NCI-H774 (cell line): Measurements from ENCODE around the gene SCAP.
"Not testable (repeated sequence)": the region's sequence is repeated elsewhere in the genome, so short reads cannot be mapped to it uniquely, and the experiment has no call there.

Source experiments
- DNase-seq: peaks from one replicate; lab custom pipeline; 2025; lab: John Stamatoyannopoulos, UW

SCAP gene

DNA sequence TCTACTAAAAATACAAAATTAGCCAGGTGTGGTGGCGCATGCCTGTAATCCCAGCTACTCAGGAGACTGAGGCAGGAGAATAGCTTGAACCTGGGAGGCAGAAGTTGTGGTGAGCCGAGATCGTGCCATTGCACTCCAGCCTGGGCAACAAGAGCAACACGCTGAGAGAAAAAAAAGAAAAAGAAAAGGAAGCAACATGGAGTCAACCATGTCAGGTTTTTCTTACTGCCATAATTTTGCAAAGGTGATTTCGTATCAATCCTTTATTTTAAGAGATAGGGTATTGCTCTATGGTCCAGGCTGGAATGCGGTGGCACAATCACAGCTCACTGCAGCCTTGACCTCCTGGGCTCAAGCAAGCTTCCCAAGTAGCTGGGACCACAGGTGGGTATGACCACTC lies 4.5 kb upstream of the SCAP start:
- DNase-seq = not testable (repeated sequence)

DNA sequence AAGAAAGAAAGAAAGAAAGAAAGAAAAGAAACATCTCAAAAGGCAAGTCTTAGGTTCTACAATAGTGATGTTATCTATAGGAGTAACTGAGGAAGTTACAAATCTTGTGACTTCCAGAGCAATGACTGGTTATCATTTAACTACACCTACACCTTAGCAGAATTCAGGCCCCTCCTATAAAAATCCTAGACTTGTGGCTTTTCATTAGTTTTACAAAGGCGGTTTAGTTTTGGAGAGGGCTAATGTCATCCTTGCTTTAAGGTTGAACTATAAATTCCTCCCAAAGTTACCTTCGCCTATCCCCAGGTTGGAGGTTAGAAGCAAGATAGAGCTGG lies 4.1 kb upstream of the SCAP start:
- no peak for DNase-seq

DNA sequence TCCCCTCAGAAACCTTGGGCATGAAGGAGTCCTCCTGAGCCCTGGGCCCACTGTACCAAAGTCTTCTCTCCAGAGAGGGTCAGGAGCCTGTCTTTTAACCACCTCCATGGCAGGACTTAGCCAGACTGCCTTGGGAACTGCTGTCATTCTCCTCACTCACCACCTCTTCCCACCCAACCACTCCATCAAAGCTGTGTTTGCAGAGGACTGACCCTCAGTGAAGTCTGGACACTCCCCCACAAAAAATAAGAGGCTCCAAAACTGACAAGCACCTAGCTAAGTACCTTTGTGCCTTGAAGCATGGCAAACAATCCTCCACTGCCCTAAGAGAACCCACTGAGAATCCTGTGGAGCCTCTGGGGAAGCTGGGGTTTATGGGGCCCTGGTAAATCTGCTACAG lies 2.3 kb upstream of the SCAP start:
- no peak for DNase-seq

DNA sequence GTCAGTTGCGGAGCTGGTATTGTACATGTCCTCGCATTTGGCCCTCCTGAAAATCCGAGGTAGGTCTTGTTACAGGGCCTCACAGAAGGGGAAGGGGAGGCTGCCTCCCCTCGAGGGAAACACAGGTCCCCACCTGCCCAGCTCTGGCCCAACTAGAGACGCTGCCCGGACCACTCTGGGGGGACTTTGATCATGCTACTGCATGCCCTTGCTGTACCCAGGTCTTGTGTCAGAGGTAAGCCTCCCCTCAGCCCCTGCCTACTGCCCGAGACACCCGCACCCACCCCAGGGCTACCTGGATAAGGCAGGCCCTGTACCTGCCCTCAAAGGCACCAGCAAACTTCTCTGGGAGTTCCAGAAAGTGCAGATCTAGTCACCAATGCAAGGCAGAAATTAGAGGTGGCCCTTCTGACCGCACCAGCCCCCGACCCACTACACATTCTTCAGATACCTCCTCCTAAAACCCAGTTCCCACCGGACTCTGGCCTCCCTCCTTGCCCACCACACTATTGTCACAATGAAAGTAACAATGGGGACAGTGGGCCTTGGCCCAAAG lies 981 bp upstream of the SCAP start:
- no peak for DNase-seq

DNA sequence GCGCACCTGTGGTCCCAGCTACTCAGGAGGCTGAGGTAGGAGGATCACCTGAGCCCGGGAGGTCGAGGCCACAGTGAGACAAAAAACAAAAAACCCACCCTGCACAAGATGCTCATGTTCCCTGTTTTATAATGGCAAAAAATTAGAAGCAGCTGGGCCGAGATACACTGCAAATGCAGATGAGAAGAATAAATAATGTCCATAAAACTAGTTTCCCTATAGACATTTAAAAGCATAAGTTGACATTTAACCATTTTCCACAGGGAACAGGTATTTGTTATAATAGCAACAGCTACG lies 537 bp upstream of the SCAP start:
- DNase-seq = no peak

DNA sequence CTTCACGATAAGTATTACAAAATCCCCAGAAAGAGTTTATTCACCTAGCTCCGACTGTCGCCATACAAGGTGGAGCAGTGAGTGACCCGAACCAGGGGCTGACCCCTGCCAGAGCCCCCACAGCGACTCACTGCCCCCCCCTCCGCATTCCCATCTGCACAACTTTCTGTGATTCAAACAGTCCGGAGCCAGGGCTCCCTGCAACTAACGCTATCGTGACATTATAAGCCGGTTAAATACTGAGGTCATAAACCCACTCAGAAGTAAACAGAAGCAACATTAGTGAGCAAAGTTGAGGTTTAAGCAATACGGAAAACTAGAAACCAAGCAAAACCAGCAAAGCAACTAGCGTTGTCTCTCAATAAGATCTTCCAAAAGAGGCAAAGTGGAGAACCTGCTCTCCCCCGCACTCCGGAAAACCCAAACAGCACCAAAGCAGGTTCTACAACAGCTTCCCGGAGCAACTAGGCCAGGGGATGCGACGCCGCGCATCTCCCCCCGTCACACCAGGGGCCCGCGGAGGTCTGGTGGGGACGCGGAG lies 642 bp downstream of the SCAP start:
- no peak for DNase-seq

DNA sequence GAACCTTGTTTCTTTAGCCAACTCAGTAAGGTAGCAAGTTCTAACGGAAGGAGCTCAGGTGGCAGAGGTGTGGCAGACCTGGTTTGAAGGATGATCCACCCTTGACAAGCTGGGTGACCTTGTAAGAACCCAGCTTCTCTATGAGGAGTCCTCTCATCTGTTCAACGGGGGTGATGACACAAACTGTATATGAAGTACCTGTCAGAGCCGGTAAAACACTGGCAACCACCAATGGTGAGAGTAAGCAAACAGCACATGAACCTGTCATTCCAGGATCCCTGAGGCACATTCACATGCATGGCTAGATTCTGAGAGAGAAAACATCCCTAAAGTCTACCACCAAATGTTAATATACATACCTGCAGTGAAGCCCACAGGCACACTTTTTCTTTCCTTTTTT lies 2.4 kb downstream of the SCAP start:
- no peak for DNase-seq

GRCh38 chr3:47469616-47470015 lies 6.1 kb downstream of the SCAP start:
- DNase-seq = no peak

DNA sequence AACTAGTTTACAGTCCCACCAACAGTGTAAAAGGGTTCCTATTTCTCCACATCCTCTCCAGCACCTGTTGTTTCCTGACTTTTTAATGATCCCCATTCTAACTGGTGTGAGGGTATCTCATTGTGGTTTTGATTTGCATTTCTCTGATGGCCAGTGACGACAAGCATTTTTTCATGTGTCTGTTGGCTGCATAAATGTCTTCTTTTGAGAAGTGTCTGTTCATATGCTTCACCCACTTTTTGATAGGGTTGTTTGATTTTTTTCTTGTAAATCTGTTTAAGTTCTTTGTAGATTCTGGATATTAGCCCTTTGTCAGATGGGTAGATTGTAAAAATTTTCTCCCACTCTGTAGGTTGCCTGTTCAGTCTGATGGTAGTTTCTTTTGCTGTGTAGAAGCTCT lies 7.4 kb downstream of the SCAP start:
- DNase-seq = not testable (repeated sequence)

GRCh38 chr3:47464588-47464987 lies 11.2 kb downstream of the SCAP start:
- no peak for DNase-seq

DNA sequence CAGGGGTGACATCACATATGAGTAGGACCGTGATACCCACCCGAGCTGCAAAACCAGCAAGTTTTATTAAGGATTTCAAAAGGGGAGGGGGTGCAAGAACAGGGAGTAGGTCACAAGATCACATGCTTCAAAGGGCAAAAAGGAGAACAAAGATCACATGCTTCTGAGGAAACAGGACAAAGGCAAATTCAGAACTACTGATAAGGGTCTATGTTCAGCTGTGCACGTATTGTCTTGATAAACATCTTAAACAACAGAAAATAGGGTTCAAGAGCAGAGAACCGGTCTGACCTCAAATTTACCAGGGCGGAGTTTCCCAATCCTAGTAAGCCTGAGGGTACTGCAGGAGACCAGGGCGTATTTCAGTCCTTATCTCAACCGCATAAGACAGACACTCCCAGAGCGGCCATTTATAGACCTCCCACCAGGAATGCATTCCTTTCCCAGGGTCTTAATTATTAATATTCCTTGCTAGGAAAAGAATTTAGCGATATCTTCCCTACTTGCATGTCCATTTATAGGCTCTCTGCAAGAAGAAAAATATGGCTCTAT lies 16.1 kb downstream of the SCAP start:
- DNase-seq = not testable (repeated sequence)

DNA sequence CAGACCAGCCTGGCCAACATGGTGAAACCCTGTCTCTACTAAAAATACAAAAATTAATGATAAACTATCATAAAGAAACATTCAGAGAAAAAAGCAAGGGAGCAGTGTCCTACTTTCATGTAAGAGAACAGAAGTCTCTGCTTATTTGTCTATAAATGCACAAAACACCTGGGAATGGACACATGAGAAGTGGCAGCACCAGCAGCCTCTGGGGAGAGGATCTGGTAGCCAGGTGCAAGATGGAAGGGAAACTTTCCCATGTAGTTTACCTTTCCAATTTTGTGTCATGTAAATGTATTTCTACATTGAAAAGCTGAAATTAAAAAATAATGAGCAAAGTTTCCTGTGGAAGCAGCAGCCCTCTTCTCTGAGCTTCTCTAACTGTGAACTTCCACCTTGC lies 18.8 kb downstream of the SCAP start:
- no peak for DNase-seq

DNA sequence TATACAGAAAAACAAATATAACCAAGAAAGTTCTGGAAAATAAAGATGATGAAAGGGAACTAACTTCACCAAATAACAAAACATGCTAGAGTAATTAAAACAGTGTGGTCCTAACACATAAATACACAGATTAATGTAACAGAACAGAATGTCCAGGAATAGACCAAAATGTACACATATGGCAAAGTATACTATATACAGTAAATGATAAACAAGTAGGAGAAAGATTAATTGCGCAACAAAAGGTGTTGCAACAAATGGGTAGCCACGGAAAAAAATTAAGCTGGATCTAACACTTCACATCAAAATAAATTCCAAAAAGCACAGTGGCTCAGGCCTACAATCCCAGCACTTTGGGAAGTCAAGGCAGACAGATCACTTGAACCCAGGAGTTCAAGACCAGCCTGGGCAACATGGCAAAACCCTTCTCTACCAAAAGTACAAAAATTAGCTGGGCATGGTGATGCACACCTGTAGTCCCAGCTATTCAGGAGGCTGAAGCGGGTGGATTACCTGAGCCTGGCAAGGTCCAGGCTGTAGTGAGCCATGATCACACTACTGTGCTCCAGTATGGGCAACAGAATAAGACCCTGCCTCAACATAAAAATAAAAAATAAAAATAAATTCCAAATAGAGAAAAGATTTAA lies 19.8 kb downstream of the SCAP start:
- no peak for DNase-seq

- DNase-seq = no peak
Observed at GRCh38 chr3:47452453-47453215, 23.1 kb downstream of the SCAP start.

- no peak for DNase-seq
Observed at GRCh38 chr3:47444103-47444502, 31.6 kb downstream of the SCAP start.

DNA sequence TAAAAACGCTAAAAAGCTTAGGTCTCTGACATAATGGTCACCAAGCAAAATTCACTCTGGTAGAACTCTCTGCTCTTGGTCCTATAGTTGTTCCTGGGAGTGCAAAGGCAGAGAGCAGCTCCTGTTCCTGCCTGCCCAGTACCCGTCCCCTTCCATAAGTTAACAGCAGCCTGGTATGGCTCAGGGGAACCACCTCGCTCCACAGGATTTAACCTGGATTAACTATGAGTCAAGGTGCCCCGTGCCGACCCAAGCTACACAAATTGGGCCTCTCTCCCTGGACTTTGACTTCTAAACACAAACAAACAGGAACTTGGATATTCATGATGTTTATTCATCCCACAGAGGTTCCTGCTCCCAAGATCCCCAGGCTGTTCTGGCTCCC lies 32.1 kb downstream of the SCAP start:
- DNase-seq = no peak

GRCh38 chr3:47441796-47442551 lies 33.8 kb downstream of the SCAP start:
- no peak for DNase-seq

DNA sequence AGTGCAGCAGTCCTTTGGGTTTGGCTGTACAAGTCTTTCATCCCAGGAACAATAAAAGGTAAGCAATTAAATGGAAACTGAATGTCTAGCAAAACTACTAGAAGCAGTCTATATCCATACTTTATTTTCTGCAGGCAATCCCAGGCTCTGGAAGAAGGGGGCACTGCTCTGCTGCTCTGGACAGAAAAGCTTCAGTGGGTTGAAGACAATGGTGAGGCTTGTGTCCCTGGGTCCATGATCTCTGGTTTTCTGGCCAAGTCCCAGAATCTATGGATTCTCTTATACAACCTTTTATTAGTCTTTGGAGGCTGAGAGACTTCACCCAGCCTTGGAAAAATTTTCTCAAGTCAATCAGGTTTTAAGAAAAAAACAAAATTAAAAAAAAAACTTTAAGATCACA lies 35.6 kb downstream of the SCAP start:
- DNase-seq = no peak

DNA sequence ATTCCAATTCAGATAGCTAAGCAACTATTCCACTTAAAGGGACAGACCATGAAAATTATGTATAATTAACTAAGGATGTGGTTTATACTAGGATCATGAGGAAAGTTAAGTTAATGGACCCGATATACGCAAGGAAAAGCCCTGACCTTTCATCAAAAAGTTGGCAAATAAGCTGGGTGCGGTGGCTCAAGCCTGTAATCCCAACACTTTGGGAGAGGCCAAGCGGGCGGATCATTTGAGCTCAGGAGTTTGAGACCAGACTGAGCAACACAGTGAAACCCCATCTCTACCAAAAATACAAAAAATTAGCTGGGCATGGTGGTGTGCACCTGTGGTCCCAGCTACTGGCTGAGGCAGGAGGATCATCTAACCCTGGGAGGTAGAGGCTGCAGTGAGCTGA lies 39.6 kb downstream of the SCAP start:
- no peak for DNase-seq

DNA sequence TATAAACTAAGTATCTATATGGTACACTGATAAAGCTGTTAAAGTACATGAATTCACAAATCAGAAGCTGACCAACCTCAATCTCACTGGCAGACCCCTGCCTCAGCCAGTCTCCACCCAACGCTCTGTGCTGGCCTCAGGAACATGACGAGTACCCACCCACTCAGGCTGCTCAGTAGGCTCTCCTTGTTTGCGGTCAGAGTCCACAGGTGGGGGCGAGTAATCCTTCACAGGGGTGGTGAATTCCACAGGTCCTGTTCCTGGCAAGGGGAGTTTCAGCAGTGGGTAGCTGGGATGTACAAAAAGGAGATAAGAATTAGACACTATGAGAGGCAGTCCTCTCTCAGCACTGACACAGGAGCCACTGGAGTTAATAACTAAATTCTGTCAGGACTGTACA lies 40.9 kb downstream of the SCAP start:
- DNase-seq = no peak

DNA sequence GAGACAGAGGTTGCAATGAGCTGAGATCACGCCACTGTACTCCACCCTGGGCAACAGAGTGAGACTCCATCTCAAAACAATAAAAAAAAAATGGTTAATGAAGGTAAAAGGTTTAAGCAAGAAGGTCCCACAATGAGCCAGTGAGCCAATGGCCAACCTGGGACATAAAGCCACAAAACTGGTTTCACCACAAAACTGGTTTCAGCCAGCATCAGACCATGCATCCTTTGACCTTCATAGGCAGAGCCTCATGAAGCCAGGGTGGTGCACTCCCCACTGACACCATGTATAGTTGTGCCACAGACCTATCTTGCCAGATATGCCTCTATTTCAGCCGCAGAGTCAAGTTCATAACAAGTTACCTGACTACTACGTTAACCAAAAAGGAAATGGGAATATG lies 41.9 kb downstream of the SCAP start:
- DNase-seq = no peak

GRCh38 chr3:47432673-47433072 lies 43.1 kb downstream of the SCAP start:
- no peak for DNase-seq

DNA sequence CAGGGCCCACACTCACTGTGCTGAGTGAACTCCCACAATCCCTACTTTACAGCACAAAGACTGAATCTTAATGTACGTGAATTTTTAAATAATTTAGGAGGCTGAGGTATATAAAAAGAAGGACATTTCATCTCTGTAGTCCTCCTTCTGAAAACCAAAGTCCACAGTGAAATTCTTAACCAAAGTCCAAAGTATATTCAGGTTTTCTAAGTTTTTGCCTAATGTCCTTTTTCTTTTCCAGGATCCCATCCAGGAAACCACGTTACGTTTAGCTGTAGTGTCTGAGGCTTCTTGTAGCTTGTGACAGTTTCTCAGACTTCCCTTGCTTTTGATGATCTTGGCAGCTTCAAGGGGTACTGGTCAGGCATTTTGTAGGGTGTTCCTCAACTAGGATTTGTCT lies 44.5 kb downstream of the SCAP start:
- no peak for DNase-seq
